Kidney glomerular epithelial cell (primary cell): ENCODE data around the gene WT1.
"Not testable (repeated sequence)": the region's sequence is repeated elsewhere in the genome, so short reads cannot be mapped to it uniquely, and the experiment has no call there.

Source experiments
- DNase-seq: peaks from one replicate; lab custom pipeline; 2025; lab: John Stamatoyannopoulos, UW

WT1 gene

GRCh38 chr11:32386770-32387377 lies 48.5 kb downstream of the WT1 start:
- no peak for DNase-seq

- peak; percentile 50 for DNase-seq
These were observed 49.3 kb downstream of the WT1 start for GRCh38 chr11:32385998-32386397.

- DNase-seq = peak; percentile 77
These were observed 52.8 kb downstream of the WT1 start for GRCh38 chr11:32382339-32383049.

GRCh38 chr11:32381179-32381578 lies 54.2 kb downstream of the WT1 start:
- DNase-seq = no peak

GRCh38 chr11:32379719-32380118 lies 55.6 kb downstream of the WT1 start:
- DNase-seq = no peak

GRCh38 chr11:32375826-32376225 lies 59.5 kb downstream of the WT1 start:
- no peak for DNase-seq

GRCh38 chr11:32374261-32374711 lies 61.1 kb downstream of the WT1 start:
- no peak for DNase-seq

GRCh38 chr11:32369987-32370386 lies 65.4 kb downstream of the WT1 start:
- not testable (repeated sequence) for DNase-seq

GRCh38 chr11:32366666-32367065 lies 68.7 kb downstream of the WT1 start:
- DNase-seq = peak; percentile 84

GRCh38 chr11:32365192-32365591 lies 70.1 kb downstream of the WT1 start:
- no peak for DNase-seq

GRCh38 chr11:32358729-32359128 lies 76.6 kb downstream of the WT1 start:
- DNase-seq = no peak

- DNase-seq = no peak
These were observed 81.5 kb downstream of the WT1 start for GRCh38 chr11:32353884-32354283.

- DNase-seq = no peak
These were observed 86.8 kb downstream of the WT1 start for GRCh38 chr11:32348502-32348901.

- no peak for DNase-seq
These were observed 90.4 kb downstream of the WT1 start for GRCh38 chr11:32344946-32345345.

- DNase-seq = no peak
These were observed 91.9 kb downstream of the WT1 start for GRCh38 chr11:32343325-32344008.

GRCh38 chr11:32341620-32342613 lies 93.4 kb downstream of the WT1 start:
- no peak for DNase-seq

- DNase-seq = no peak
These were observed 95.2 kb downstream of the WT1 start for GRCh38 chr11:32340181-32340580.
